ENCODE measurements around the gene CXCL5.

DNA sequence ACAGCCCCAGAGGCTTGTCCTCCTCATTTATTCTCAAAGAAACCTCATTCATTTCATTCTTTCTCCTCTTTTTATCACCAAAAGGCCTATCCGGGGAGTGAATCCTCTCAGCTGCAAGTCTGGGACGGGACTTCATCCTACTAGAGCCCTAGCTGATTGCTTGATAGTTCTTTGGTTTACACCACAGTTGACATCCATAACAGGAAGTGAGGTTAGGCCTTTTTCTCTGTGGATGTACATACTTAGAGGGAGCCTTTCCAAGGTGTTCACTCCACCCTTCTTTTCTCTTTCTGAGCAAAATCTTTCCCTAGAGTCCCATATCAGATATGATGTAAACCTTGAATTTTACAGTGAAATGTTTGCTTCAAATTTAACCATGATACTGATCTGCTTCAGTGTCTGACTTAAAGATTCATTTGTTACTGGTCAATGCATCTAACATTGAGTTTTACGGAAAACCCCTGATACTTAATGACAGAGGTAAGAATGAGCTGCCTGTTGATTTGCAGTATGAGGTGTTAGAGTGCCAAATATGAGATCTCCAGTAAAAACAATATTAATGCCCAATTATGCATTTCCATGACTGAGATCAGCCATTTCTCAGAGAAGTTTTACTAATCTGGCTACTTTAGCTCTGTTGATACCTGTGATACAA is 16.8 kb upstream of the CXCL5 start:
- TF ChIP-seq, protein P1, sequence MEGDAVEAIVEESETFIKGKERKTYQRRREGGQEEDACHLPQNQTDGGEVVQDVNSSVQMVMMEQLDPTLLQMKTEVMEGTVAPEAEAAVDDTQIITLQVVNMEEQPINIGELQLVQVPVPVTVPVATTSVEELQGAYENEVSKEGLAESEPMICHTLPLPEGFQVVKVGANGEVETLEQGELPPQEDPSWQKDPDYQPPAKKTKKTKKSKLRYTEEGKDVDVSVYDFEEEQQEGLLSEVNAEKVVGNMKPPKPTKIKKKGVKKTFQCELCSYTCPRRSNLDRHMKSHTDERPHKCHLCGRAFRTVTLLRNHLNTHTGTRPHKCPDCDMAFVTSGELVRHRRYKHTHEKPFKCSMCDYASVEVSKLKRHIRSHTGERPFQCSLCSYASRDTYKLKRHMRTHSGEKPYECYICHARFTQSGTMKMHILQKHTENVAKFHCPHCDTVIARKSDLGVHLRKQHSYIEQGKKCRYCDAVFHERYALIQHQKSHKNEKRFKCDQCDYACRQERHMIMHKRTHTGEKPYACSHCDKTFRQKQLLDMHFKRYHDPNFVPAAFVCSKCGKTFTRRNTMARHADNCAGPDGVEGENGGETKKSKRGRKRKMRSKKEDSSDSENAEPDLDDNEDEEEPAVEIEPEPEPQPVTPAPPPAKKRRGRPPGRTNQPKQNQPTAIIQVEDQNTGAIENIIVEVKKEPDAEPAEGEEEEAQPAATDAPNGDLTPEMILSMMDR (IDR thresholded peaks at IDR 0.05) = no peak
- no peak for TF ChIP-seq POLR2A (IDR thresholded peaks at IDR 0.05)

All from uterus (tissue), 2 donors.